HEK293 (cell line): ENCODE measurements around the gene LRBA.

Experiments used
- CTCF ChIA-PET: fragments of 350-600 bp; formaldehyde crosslinking; extraction: SDS; loops from one replicate; lab custom pipeline; 2021; ENCODE audit warnings: antibody characterized with exemption; lab: Yijun Ruan, JAX
- POLR2A ChIA-PET: fragments of 300-600 bp; formaldehyde crosslinking; extraction: SDS; loops from one replicate; lab custom pipeline; 2020; ENCODE audit warnings: antibody characterized with exemption, inconsistent platforms; lab: Yijun Ruan, JAX
- H3K27ac ChIP-seq: fragments of 200-500 bp; sonication (Bioruptor generic); 2 replicates; pipeline ENCODE4 v1.5.1; 2014; ENCODE audit warnings: low read depth, low read length, control low read depth, inconsistent platforms; ENCODE audit errors: extremely low read depth
- H3K36me3 ChIP-seq, 2 experiments: fragments of 200-500 bp in 1 of 2; sonication (Bioruptor generic) in 1 of 2; 1 replicate in 1 of 2; 2 replicates in 1 of 2; pipeline ENCODE4 v1.5.1; 2014 to 2017; ENCODE audit warnings: inconsistent platforms in 2 of 2, low read length in 2 of 2; ENCODE audit not compliant: control insufficient read depth in 2 of 2, insufficient read depth in 1 of 2
- H3K4me1 ChIP-seq: fragments of 200-500 bp; sonication (Bioruptor generic); 2 replicates; pipeline ENCODE4 v1.5.1; 2014; ENCODE audit warnings: mild to moderate bottlenecking, low read length, inconsistent platforms; ENCODE audit not compliant: control insufficient read depth, insufficient read depth
- H3K4me3 ChIP-seq: 2 replicates; pipeline ENCODE4 v1.5.1; 2011; ENCODE audit warnings: low read depth, mild to moderate bottlenecking, control low read depth, low read length, moderate library complexity
- H3K9me3 ChIP-seq: fragments of 200-500 bp; sonication (Bioruptor generic); 2 replicates; pipeline ENCODE4 v1.5.1; 2014; ENCODE audit warnings: low read depth, low read length, inconsistent platforms; ENCODE audit not compliant: control insufficient read depth, insufficient read depth
- BCL11B ChIP-seq: fragments of 450-650 bp; formaldehyde crosslinking; IDR thresholded peaks from 2 replicates; pipeline ENCODE4 v1.5.1; 2016; ENCODE audit warnings: low read depth, missing biosample characterization, missing genetic modification characterization
- HOXD13 ChIP-seq: sonication (generic); formaldehyde crosslinking; IDR thresholded peaks from 2 replicates; pipeline ENCODE4 v1.8.0; 2022; ENCODE audit warnings: missing genetic modification reagents, borderline replicate concordance
- IKZF3 ChIP-seq: fragments of 450-650 bp; IDR thresholded peaks from 2 replicates; pipeline ENCODE4 v1.5.0; 2018; ENCODE audit warnings: missing biosample characterization, mild to moderate bottlenecking, missing genetic modification characterization, moderate library complexity
- OSR2 ChIP-seq: fragments of 450-650 bp; formaldehyde crosslinking; IDR thresholded peaks from 2 replicates; pipeline ENCODE4 v1.5.1; 2016; ENCODE audit warnings: missing biosample characterization, missing genetic modification characterization
- PRDM1 ChIP-seq: fragments of 450-650 bp; formaldehyde crosslinking; IDR thresholded peaks from 2 replicates; pipeline ENCODE4; 2016; ENCODE audit warnings: missing biosample characterization, missing genetic modification characterization
- WT1 ChIP-seq: fragments of 450-650 bp; formaldehyde crosslinking; IDR thresholded peaks from 2 replicates; pipeline ENCODE4 v1.5.1; 2016; ENCODE audit warnings: missing biosample characterization, missing genetic modification characterization
- YY2 ChIP-seq: fragments of 450-650 bp; formaldehyde crosslinking; IDR thresholded peaks from 2 replicates; pipeline ENCODE4 v1.5.1; 2016; ENCODE audit warnings: missing biosample characterization, missing genetic modification characterization
- ZNF121 ChIP-seq: fragments of 450-650 bp; formaldehyde crosslinking; IDR thresholded peaks from 2 replicates; pipeline ENCODE4 v1.5.1; 2016; ENCODE audit warnings: missing biosample characterization, missing genetic modification characterization
- ZNF132 ChIP-seq: fragments of 450-650 bp; formaldehyde crosslinking; IDR thresholded peaks from 2 replicates; pipeline ENCODE4 v1.5.1; 2017; ENCODE audit warnings: missing biosample characterization, missing genetic modification characterization, borderline replicate concordance
- ZNF174 ChIP-seq: fragments of 450-650 bp; formaldehyde crosslinking; IDR thresholded peaks from 2 replicates; pipeline ENCODE4 v1.5.0; 2017; ENCODE audit warnings: missing biosample characterization, mild to moderate bottlenecking, missing genetic modification characterization
- ZNF416 ChIP-seq: fragments of 450-650 bp; formaldehyde crosslinking; IDR thresholded peaks from 2 replicates; pipeline ENCODE4 v1.5.1; 2016; ENCODE audit warnings: missing biosample characterization, missing genetic modification characterization
- ZNF426 ChIP-seq: fragments of 450-650 bp; formaldehyde crosslinking; IDR thresholded peaks from 2 replicates; pipeline ENCODE4 v1.5.1; 2017; ENCODE audit warnings: missing biosample characterization, missing genetic modification characterization, mild to moderate bottlenecking, inconsistent platforms, moderate library complexity
- ZNF473 ChIP-seq: fragments of 450-650 bp; formaldehyde crosslinking; IDR thresholded peaks from 2 replicates; pipeline ENCODE4 v1.5.1; 2017; ENCODE audit warnings: missing biosample characterization, missing genetic modification characterization
- ZNF529 ChIP-seq: fragments of 450-650 bp; formaldehyde crosslinking; IDR thresholded peaks from 2 replicates; pipeline ENCODE4 v1.5.1; 2017; ENCODE audit warnings: missing genetic modification characterization, missing biosample characterization; ENCODE audit not compliant: insufficient replicate concordance
- ZNF530 ChIP-seq: fragments of 450-650 bp; formaldehyde crosslinking; IDR thresholded peaks from 2 replicates; pipeline ENCODE4 v1.5.1; 2016; ENCODE audit warnings: low read depth, missing biosample characterization, missing genetic modification characterization
- ZNF544 ChIP-seq: fragments of 450-650 bp; formaldehyde crosslinking; IDR thresholded peaks from 2 replicates; pipeline ENCODE4 v1.5.0; 2017; ENCODE audit warnings: missing biosample characterization, missing genetic modification characterization
- ZNF549 ChIP-seq: fragments of 450-650 bp; IDR thresholded peaks from 2 replicates; pipeline ENCODE4 v1.5.1; 2018; ENCODE audit warnings: missing biosample characterization, missing genetic modification characterization, mild to moderate bottlenecking, inconsistent platforms, moderate library complexity
- ZNF560 ChIP-seq: fragments of 450-650 bp; formaldehyde crosslinking; IDR thresholded peaks from 2 replicates; pipeline ENCODE4 v1.5.1; 2017; ENCODE audit warnings: missing biosample characterization, missing genetic modification characterization, borderline replicate concordance
- ZNF561 ChIP-seq: fragments of 450-650 bp; IDR thresholded peaks from 2 replicates; pipeline ENCODE4 v1.5.1; 2018; ENCODE audit warnings: missing biosample characterization, missing genetic modification characterization, borderline replicate concordance
- ZNF654 ChIP-seq: fragments of 450-650 bp; formaldehyde crosslinking; IDR thresholded peaks from 2 replicates; pipeline ENCODE4 v1.5.1; 2016; ENCODE audit warnings: low read depth, missing biosample characterization, missing genetic modification characterization
- ZNF701 ChIP-seq: fragments of 450-650 bp; formaldehyde crosslinking; IDR thresholded peaks from 2 replicates; pipeline ENCODE4 v1.5.1; 2016; ENCODE audit warnings: missing biosample characterization, missing genetic modification characterization
- TF ChIP-seq, protein P1 (sequence below): fragments of 450-650 bp; formaldehyde crosslinking; IDR thresholded peaks from 2 replicates; pipeline ENCODE4 v1.5.1; 2016; ENCODE audit warnings: missing biosample characterization, missing genetic modification characterization
- TF ChIP-seq, protein P2 (sequence below): fragments of 450-650 bp; formaldehyde crosslinking; IDR thresholded peaks from 2 replicates; pipeline ENCODE4 v1.5.1; 2016; ENCODE audit warnings: missing biosample characterization, missing genetic modification characterization, borderline replicate concordance
- TF ChIP-seq, protein P3 (sequence below): fragments of 450-650 bp; formaldehyde crosslinking; IDR thresholded peaks from 2 replicates; pipeline ENCODE4 v1.5.1; 2017; ENCODE audit warnings: missing biosample characterization, missing genetic modification characterization
- TF ChIP-seq, protein P4 (sequence below): fragments of 450-650 bp; formaldehyde crosslinking; IDR thresholded peaks from 2 replicates; pipeline ENCODE4 v1.5.1; 2016; ENCODE audit warnings: missing biosample characterization, missing genetic modification characterization
- TF ChIP-seq, protein P5 (sequence below): fragments of 450-650 bp; formaldehyde crosslinking; IDR thresholded peaks from 2 replicates; pipeline ENCODE4 v1.5.1; 2016; ENCODE audit warnings: missing biosample characterization, missing genetic modification characterization
- TF ChIP-seq, protein P6 (sequence below): fragments of 450-650 bp; formaldehyde crosslinking; IDR thresholded peaks from 2 replicates; pipeline ENCODE4 v1.5.1; 2017; ENCODE audit warnings: missing biosample characterization, missing genetic modification characterization

The LRBA gene

DNA sequence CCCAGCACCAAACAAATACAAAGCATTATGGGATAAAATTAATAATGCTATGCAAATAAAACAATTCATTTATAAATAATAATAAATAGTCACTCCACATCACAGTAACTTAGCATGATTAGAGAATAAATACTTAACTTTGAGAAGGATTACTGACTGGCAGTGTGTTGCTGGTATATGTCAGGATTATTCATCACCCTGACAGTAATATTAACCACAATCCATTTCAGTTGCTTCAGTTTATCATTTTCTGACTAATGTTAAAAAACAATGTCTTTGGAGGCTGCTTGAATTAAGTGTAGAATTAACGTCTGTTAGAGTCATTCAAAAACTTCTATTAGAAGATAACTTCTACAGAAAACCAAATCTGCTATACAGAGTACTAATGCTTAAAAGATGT is 557.3 kb downstream of the LRBA start:
- Histone ChIP-seq H3K9me3 (no peaks in the 10 kb centered on the region), H3K27ac (no peak overlapping the region), H3K36me3 (no peaks in the 10 kb centered on the region), H3K4me1 (no peaks in the 10 kb centered on the region), H3K4me3 (no peak overlapping the region)
- POLR2A ChIA-PET, result no interaction called here
- TF ChIP-seq ZNF544 (tag by site-specific recombination) (no peak), IKZF3 (tag by site-specific recombination) (no peak), OSR2 (no peak), YY2 (tag by site-specific recombination) (no peak), ZNF426 (tag by site-specific recombination) (no peak), ZNF560 (tag by site-specific recombination) (no peak), ZNF561 (tag by site-specific recombination) (no peak), ZNF473 (no peak), ZNF549 (tag by site-specific recombination) (no peak), ZNF529 (no peak), ZNF121 (tag by site-specific recombination) (no peak)
- TF ChIP-seq, protein P1, sequence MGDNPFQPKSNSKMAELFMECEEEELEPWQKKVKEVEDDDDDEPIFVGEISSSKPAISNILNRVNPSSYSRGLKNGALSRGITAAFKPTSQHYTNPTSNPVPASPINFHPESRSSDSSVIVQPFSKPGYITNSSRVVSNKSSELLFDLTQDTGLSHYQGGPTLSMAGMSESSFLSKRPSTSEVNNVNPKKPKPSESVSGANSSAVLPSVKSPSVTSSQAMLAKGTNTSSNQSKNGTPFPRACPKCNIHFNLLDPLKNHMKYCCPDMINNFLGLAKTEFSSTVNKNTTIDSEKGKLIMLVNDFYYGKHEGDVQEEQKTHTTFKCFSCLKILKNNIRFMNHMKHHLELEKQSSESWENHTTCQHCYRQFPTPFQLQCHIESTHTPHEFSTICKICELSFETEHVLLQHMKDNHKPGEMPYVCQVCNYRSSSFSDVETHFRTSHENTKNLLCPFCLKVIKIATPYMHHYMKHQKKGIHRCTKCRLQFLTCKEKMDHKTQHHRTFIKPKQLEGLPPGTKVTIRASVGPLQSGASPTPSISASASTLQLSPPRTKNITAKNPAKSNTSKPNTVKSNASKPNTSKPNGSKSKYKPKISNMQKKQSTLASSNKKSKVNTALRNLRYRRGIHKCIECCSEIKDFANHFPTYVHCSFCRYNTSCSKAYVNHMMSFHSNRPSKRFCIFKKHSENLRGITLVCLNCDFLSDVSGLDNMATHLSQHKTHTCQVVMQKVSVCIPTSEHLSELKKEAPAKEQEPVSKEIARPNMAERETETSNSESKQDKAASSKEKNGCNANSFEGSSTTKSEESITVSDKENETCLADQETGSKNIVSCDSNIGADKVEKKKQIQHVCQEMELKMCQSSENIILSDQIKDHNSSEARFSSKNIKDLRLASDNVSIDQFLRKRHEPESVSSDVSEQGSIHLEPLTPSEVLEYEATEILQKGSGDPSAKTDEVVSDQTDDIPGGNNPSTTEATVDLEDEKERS, result no peak
- CTCF ChIA-PET, result no interaction called here

DNA sequence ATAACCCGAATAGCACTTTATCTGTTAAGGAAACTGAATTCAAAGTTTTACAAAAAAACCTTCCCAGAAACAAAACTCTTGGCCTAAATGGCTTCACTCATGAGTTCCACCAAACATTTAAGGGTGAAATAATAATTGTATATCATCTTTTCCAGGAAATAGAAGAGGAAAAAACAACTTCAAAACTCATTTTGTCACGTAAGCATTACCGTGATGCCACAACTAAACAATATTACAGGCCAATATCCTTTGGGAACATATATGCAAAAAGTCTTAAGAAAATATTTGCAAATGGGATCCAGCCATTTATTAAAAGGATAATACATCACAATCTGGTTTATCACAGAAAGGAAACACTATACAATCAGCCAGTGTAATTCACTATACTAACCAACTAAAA is 563.2 kb downstream of the LRBA start:
- H3K27ac ChIP-seq, result no peak overlapping the region
- no peaks in the 10 kb centered on the region for H3K36me3 ChIP-seq
- H3K4me1 ChIP-seq, result no peaks in the 10 kb centered on the region
- ChIA-PET POLR2A (no interaction called here), CTCF (no interaction called here)
- no peaks in the 10 kb centered on the region for H3K9me3 ChIP-seq
- no peak overlapping the region for H3K4me3 ChIP-seq
- TF ChIP-seq ZNF654 (tag by site-specific recombination) (no peak), HOXD13 (CRISPR knock-in tag) (no peak), ZNF701 (tag by site-specific recombination) (no peak), PRDM1 (tag by site-specific recombination) (no peak), WT1 (tag by site-specific recombination) (no peak), ZNF416 (tag by site-specific recombination) (no peak), BCL11B (no peak), ZNF530 (tag by site-specific recombination) (no peak), ZNF132 (tag by site-specific recombination) (no peak), ZNF174 (tag by site-specific recombination) (no peak), OSR2 (no peak)
- TF ChIP-seq, protein P2, sequence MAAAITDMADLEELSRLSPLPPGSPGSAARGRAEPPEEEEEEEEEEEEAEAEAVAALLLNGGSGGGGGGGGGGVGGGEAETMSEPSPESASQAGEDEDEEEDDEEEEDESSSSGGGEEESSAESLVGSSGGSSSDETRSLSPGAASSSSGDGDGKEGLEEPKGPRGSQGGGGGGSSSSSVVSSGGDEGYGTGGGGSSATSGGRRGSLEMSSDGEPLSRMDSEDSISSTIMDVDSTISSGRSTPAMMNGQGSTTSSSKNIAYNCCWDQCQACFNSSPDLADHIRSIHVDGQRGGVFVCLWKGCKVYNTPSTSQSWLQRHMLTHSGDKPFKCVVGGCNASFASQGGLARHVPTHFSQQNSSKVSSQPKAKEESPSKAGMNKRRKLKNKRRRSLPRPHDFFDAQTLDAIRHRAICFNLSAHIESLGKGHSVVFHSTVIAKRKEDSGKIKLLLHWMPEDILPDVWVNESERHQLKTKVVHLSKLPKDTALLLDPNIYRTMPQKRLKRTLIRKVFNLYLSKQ (tag by site-specific recombination), result no peak
- TF ChIP-seq, protein P3, sequence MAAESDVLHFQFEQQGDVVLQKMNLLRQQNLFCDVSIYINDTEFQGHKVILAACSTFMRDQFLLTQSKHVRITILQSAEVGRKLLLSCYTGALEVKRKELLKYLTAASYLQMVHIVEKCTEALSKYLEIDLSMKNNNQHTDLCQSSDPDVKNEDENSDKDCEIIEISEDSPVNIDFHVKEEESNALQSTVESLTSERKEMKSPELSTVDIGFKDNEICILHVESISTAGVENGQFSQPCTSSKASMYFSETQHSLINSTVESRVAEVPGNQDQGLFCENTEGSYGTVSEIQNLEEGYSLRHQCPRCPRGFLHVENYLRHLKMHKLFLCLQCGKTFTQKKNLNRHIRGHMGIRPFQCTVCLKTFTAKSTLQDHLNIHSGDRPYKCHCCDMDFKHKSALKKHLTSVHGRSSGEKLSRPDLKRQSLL (tag by site-specific recombination), result no peak
- TF ChIP-seq, protein P4, sequence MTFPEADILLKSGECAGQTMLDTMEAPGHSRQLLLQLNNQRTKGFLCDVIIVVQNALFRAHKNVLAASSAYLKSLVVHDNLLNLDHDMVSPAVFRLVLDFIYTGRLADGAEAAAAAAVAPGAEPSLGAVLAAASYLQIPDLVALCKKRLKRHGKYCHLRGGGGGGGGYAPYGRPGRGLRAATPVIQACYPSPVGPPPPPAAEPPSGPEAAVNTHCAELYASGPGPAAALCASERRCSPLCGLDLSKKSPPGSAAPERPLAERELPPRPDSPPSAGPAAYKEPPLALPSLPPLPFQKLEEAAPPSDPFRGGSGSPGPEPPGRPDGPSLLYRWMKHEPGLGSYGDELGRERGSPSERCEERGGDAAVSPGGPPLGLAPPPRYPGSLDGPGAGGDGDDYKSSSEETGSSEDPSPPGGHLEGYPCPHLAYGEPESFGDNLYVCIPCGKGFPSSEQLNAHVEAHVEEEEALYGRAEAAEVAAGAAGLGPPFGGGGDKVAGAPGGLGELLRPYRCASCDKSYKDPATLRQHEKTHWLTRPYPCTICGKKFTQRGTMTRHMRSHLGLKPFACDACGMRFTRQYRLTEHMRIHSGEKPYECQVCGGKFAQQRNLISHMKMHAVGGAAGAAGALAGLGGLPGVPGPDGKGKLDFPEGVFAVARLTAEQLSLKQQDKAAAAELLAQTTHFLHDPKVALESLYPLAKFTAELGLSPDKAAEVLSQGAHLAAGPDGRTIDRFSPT (tag by site-specific recombination), result no peak
- TF ChIP-seq, protein P5, sequence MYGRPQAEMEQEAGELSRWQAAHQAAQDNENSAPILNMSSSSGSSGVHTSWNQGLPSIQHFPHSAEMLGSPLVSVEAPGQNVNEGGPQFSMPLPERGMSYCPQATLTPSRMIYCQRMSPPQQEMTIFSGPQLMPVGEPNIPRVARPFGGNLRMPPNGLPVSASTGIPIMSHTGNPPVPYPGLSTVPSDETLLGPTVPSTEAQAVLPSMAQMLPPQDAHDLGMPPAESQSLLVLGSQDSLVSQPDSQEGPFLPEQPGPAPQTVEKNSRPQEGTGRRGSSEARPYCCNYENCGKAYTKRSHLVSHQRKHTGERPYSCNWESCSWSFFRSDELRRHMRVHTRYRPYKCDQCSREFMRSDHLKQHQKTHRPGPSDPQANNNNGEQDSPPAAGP, result no peak
- TF ChIP-seq, protein P6, sequence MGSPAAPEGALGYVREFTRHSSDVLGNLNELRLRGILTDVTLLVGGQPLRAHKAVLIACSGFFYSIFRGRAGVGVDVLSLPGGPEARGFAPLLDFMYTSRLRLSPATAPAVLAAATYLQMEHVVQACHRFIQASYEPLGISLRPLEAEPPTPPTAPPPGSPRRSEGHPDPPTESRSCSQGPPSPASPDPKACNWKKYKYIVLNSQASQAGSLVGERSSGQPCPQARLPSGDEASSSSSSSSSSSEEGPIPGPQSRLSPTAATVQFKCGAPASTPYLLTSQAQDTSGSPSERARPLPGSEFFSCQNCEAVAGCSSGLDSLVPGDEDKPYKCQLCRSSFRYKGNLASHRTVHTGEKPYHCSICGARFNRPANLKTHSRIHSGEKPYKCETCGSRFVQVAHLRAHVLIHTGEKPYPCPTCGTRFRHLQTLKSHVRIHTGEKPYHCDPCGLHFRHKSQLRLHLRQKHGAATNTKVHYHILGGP (tag by site-specific recombination), result no peak
